IMR-90 (cell line): Measurements from ENCODE around the gene FEM1A. TPM values are rescaled to one million over a fixed set of nuclear protein-coding genes. Genes with fewer than 3 reads are reported as not detected.

ENCODE experiments used
- ATAC-seq: fragments of 200-7000 bp; cut with Tn5 transposase; 2 replicates; pipeline ENCODE4 v1.9.1; 2020; ENCODE audit warnings: low read depth, mild to moderate bottlenecking, moderate library complexity
- BruUV-seq: library from RNA; stranded (reverse); fragments of 400-500 nt; replicated peaks from 2 replicates; lab custom pipeline; 2021; lab: Mats Ljungman, UMichigan
- CTCF ChIA-PET: fragments of 300-600 bp; formaldehyde crosslinking; extraction: SDS; loops from one replicate; lab custom pipeline; 2021; ENCODE audit warnings: antibody characterized with exemption; lab: Yijun Ruan, JAX
- POLR2A ChIA-PET: fragments of 300-600 bp; sonication (Branson Sonifier 250); formaldehyde crosslinking; loops from one replicate; lab custom pipeline; 2022; ENCODE audit warnings: antibody characterized with exemption; ENCODE audit not compliant: unreplicated experiment; lab: Charles Lee
- DNase-seq: peaks from one replicate; pipeline ENCODE4 v3.0.0; 2013
- H2AFZ ChIP-seq: replicated peaks from 2 replicates; pipeline ENCODE3; 2013; ENCODE audit warnings: low read length, mild to moderate bottlenecking; ENCODE audit not compliant: poor library complexity
- H2AK5ac ChIP-seq: 2 replicates; pipeline ENCODE4 v1.6.1; 2013; ENCODE audit warnings: low read depth, low read length, inconsistent platforms
- H2AK9ac ChIP-seq: replicated peaks from 2 replicates; pipeline ENCODE3; 2013; ENCODE audit warnings: mild to moderate bottlenecking, low read depth, low read length, moderate library complexity; ENCODE audit not compliant: poor library complexity
- H2BK120ac ChIP-seq: 2 replicates; pipeline ENCODE4 v1.6.1; 2013; ENCODE audit warnings: low read depth, low read length, inconsistent platforms
- H2BK15ac ChIP-seq: 3 replicates; pipeline ENCODE4 v1.6.1; 2013; ENCODE audit warnings: low read depth, low read length, inconsistent platforms
- H2BK20ac ChIP-seq: 2 replicates; pipeline ENCODE4 v1.6.1; 2013; ENCODE audit warnings: low read depth, mild to moderate bottlenecking, inconsistent platforms, low read length, moderate library complexity
- H2BK5ac ChIP-seq: 2 replicates; pipeline ENCODE4 v1.6.1; 2013; ENCODE audit warnings: mild to moderate bottlenecking, low read depth, low read length, inconsistent platforms; ENCODE audit not compliant: poor library complexity, severe bottlenecking
- H3K14ac ChIP-seq: replicated peaks from 2 replicates; pipeline ENCODE4 v1.6.1; 2013; ENCODE audit warnings: low read depth, low read length, inconsistent platforms
- H3K18ac ChIP-seq: 2 replicates; pipeline ENCODE4 v1.6.1; 2013; ENCODE audit warnings: low read depth, low read length, control low read depth
- H3K23ac ChIP-seq: 2 replicates; pipeline ENCODE4 v1.6.1; 2013; ENCODE audit warnings: low read depth, low read length, inconsistent platforms
- H3K27ac ChIP-seq: 2 replicates; pipeline ENCODE4 v1.5.1; 2013; ENCODE audit warnings: mild to moderate bottlenecking, control low read depth, low read length; ENCODE audit not compliant: insufficient read depth
- H3K27me3 ChIP-seq: 2 replicates; pipeline ENCODE4 v1.6.1; 2013; ENCODE audit warnings: low read length; ENCODE audit not compliant: control insufficient read depth, insufficient read depth
- H3K36me3 ChIP-seq: 2 replicates; pipeline ENCODE4 v1.6.1; 2013; ENCODE audit warnings: low read length, mixed read lengths; ENCODE audit not compliant: control insufficient read depth, insufficient read depth
- H3K4ac ChIP-seq: 2 replicates; pipeline ENCODE4 v1.6.1; 2013; ENCODE audit warnings: low read depth, low read length, inconsistent platforms
- H3K4me1 ChIP-seq: 2 replicates; pipeline ENCODE4 v1.6.1; 2013; ENCODE audit warnings: low read length, mixed read lengths; ENCODE audit not compliant: control insufficient read depth, insufficient read depth
- H3K4me2 ChIP-seq: 2 replicates; pipeline ENCODE4 v1.6.1; 2013; ENCODE audit warnings: low read depth, mild to moderate bottlenecking, control low read depth, low read length, moderate library complexity
- H3K4me3 ChIP-seq: 2 replicates; pipeline ENCODE4 v1.5.1; 2013; ENCODE audit warnings: low read depth, mild to moderate bottlenecking, control low read depth, low read length, moderate library complexity; ENCODE audit not compliant: insufficient read depth
- H3K56ac ChIP-seq: 2 replicates; pipeline ENCODE4 v1.6.1; 2013; ENCODE audit warnings: low read length, inconsistent platforms; ENCODE audit not compliant: insufficient read depth; ENCODE audit errors: extremely low read depth
- H3K79me1 ChIP-seq, 2 experiments: 2 replicates each; pipeline ENCODE4 v1.6.1; 2013; ENCODE audit warnings: low read length in 2 of 2, inconsistent platforms in 1 of 2, low read depth in 1 of 2
- H3K9ac ChIP-seq: 2 replicates; pipeline ENCODE4 v1.6.1; 2013; ENCODE audit warnings: low read depth, low read length, control low read depth
- H3K9me1 ChIP-seq: 2 replicates; pipeline ENCODE4 v1.6.1; 2013; ENCODE audit warnings: low read length, inconsistent platforms; ENCODE audit not compliant: insufficient read depth
- H3K9me3 ChIP-seq: 2 replicates; pipeline ENCODE4 v1.6.1; 2013; ENCODE audit warnings: low read length; ENCODE audit not compliant: control insufficient read depth, insufficient read depth
- H4K20me1 ChIP-seq: 2 replicates; pipeline ENCODE4 v1.6.1; 2013; ENCODE audit warnings: low read length, inconsistent platforms; ENCODE audit not compliant: insufficient read depth
- H4K5ac ChIP-seq: 2 replicates; pipeline ENCODE4 v1.6.1; 2013; ENCODE audit warnings: mild to moderate bottlenecking, low read depth, low read length, control low read depth
- H4K8ac ChIP-seq, 2 experiments: 2 replicates each; pipeline ENCODE4 v1.6.1; 2013; ENCODE audit warnings: low read depth in 2 of 2, low read length in 2 of 2, control low read depth in 1 of 2, inconsistent platforms in 1 of 2
- H4K91ac ChIP-seq: 2 replicates; pipeline ENCODE4 v1.6.1; 2013; ENCODE audit warnings: low read depth, low read length, inconsistent platforms; ENCODE audit not compliant: insufficient read depth
- BHLHE40 ChIP-seq: fragments of 150-350 bp; IDR thresholded peaks from 2 replicates; pipeline ENCODE4 v1.6.1; 2016; ENCODE audit warnings: mild to moderate bottlenecking, low read depth, low read length
- CEBPB ChIP-seq: IDR thresholded peaks from 2 replicates; pipeline ENCODE4 v1.6.1; 2012; ENCODE audit warnings: low read depth, low read length, improper control_type of control experiment
- CHD1 ChIP-seq: IDR thresholded peaks from 2 replicates; pipeline ENCODE4 v1.6.1; 2012; ENCODE audit warnings: low read depth, low read length, improper control_type of control experiment
- CTCF ChIP-seq: conservative IDR thresholded peaks from 2 replicates; pipeline ENCODE4 v1.5.1; 2012; ENCODE audit warnings: mild to moderate bottlenecking, low read depth, low read length, improper control_type of control experiment
- ELK1 ChIP-seq: fragments of 150-350 bp; IDR thresholded peaks from 2 replicates; pipeline ENCODE4 v1.6.1; 2016; ENCODE audit warnings: low read depth, mild to moderate bottlenecking, low read length, moderate library complexity, borderline replicate concordance
- FOS ChIP-seq: fragments of 150-350 bp; IDR thresholded peaks from 2 replicates; pipeline ENCODE4 v1.6.1; 2016; ENCODE audit warnings: low read depth, low read length
- MAFK ChIP-seq: IDR thresholded peaks from 2 replicates; pipeline ENCODE4 v1.6.1; 2012; ENCODE audit warnings: low read depth, low read length, improper control_type of control experiment
- MAZ ChIP-seq: IDR thresholded peaks from 2 replicates; pipeline ENCODE4 v1.6.1; 2012; ENCODE audit warnings: low read depth, mild to moderate bottlenecking, low read length, improper control_type of control experiment, moderate library complexity, borderline replicate concordance
- MXI1 ChIP-seq: IDR thresholded peaks from 2 replicates; pipeline ENCODE4 v1.6.1; 2012; ENCODE audit warnings: low read depth, mild to moderate bottlenecking, low read length, moderate library complexity, borderline replicate concordance
- NFE2L2 ChIP-seq: fragments of 150-350 bp; IDR thresholded peaks from 2 replicates; pipeline ENCODE4 v1.6.1; 2016; ENCODE audit warnings: low read depth, mild to moderate bottlenecking, low read length
- POLR2A ChIP-seq: IDR thresholded peaks from 2 replicates; pipeline ENCODE4 v1.6.1; 2012; ENCODE audit warnings: mild to moderate bottlenecking, low read depth, low read length
- RAD21 ChIP-seq: IDR thresholded peaks from 2 replicates; pipeline ENCODE4 v1.6.1; 2012; ENCODE audit warnings: low read length, improper control_type of control experiment
- RCOR1 ChIP-seq: IDR thresholded peaks from 2 replicates; pipeline ENCODE4 v1.6.1; 2012; ENCODE audit warnings: mild to moderate bottlenecking, low read length, improper control_type of control experiment; ENCODE audit not compliant: insufficient replicate concordance
- RFX5 ChIP-seq: IDR thresholded peaks from 2 replicates; pipeline ENCODE4 v1.8.0; 2012; ENCODE audit warnings: low read depth, mild to moderate bottlenecking, low read length, moderate library complexity
- SMC3 ChIP-seq: fragments of 150-350 bp; IDR thresholded peaks from 2 replicates; pipeline ENCODE4 v1.6.1; 2016; ENCODE audit warnings: low read depth, mild to moderate bottlenecking, antibody characterized with exemption, low read length, moderate library complexity
- WGBS, 2 experiments: methylation state at CpG; one replicate each; pipeline versions ENCODE4 v1.1.5 to v1.1.7; 2013; ENCODE audit warnings: missing lambda C conversion rate in 2 of 2; ENCODE audit not compliant: insufficient read length in 1 of 2; ENCODE audit errors: extremely low coverage in 2 of 2; 5-methylcytosine and 5-hydroxymethylcytosine counted together
- dilution Hi-C: fragments of 300-500 bp; cut with HindIII; formaldehyde crosslinking; loops from one replicate; pipeline ENCODE4 v1.14.3; 2018; ENCODE audit warnings: low sequenced_read_pairs; ENCODE audit not compliant: unreplicated experiment
- in situ Hi-C: fragments of 300-500 bp; cut with MboI; formaldehyde crosslinking; loops from 3 replicates; pipeline ENCODE4 v1.14.3; 2019; ENCODE audit warnings: low sequenced_read_pairs, inconsistent platforms, mixed read lengths
- intact Hi-C: fragments of 100-400 bp; cut with micrococcal nuclease; formaldehyde crosslinking; loops from 2 replicates; pipeline ENCODE4 v1.10.0; 2022
- polyA plus RNA-seq, 3 experiments: library from polyadenylated mRNA; depleted of rRNA; stranded (reverse); fragments of >200 nt; gene quantifications; 2 replicates each; pipeline ENCODE4 v1.2.3, GENCODE V29; 2012; ENCODE audit warnings: low replicate concordance in 1 of 3
- total RNA-seq: library from RNA; depleted of rRNA; stranded (reverse); fragments of >200 nt; gene quantifications from 2 replicates; pipeline ENCODE4 v1.2.3, GENCODE V29; 2012

Gene FEM1A
- total and polyA plus RNA-seq, 2 of the 4 experiments (the other 2 are of a cell fraction), result 5.3 to 8.8 TPM

GRCh38 chr19:4768934-4769777 lies 22.4 kb upstream of the FEM1A start (continued):
- TF ChIP-seq MAZ, result no peak

- no peak overlapping the region for H2BK5ac ChIP-seq
These were observed 19.0 kb upstream of the FEM1A start for GRCh38 chr19:4772566-4772965.

More at GRCh38 chr19:4772566-4772965, 19.0 kb upstream of the FEM1A start:
- no peak overlapping the region for H3K14ac ChIP-seq
- dilution Hi-C loops, result no loop called here
- intact Hi-C loops, result no loop called here
- no peaks in the 10 kb centered on the region for H3K4me1 ChIP-seq
- H3K18ac ChIP-seq, result no peak overlapping the region
- no peaks in the 10 kb centered on the region for H3K36me3 ChIP-seq
- H3K4ac ChIP-seq, result no peak overlapping the region
- H2AK9ac ChIP-seq, result no peak overlapping the region
- no peak overlapping the region for H3K9ac ChIP-seq
- in situ Hi-C loops, result no loop called here
- ChIA-PET POLR2A (no interaction called here), CTCF (no interaction called here)
- BruUV-seq, result no TSS peak
- H4K20me1 ChIP-seq, result peaks cover 8% of the 10 kb centered on the region
- no peak overlapping the region for H3K27ac ChIP-seq
- H3K79me1 ChIP-seq, result no peaks in the 10 kb centered on the region
- H2BK15ac ChIP-seq, result no peak overlapping the region
- peaks cover 4% of the 10 kb centered on the region; the same call in 1 of the 2 replicates for H3K27me3 ChIP-seq
- no CpG with 5 or more reads among the region's 2 CpGs for WGBS, 2 experiments
- no peak overlapping the region for H2AFZ ChIP-seq
- H3K9me1 ChIP-seq, result no peaks in the 10 kb centered on the region
- H2BK120ac ChIP-seq, result no peak overlapping the region
- no peak overlapping the region for H2AK5ac ChIP-seq
- DNase-seq (no peak), ATAC-seq (no peak)
- no peak overlapping the region for H3K4me2 ChIP-seq
- TF ChIP-seq RAD21 (no peak), POLR2A (no peak), MXI1 (no peak), MAZ (no peak), BHLHE40 (no peak), CEBPB (no peak), ELK1 (no peak), NFE2L2 (no peak), CTCF (no peak), SMC3 (no peak), RFX5 (no peak), CHD1 (no peak), FOS (no peak), RCOR1 (no peak), MAFK (no peak)
- no peak overlapping the region for H3K23ac ChIP-seq
- no peak overlapping the region for H2BK20ac ChIP-seq
- no peak overlapping the region for H4K8ac ChIP-seq
- H3K9me3 ChIP-seq, result peaks cover 3% of the 10 kb centered on the region; the same call in 1 of the 2 replicates
- no peak overlapping the region for H4K5ac ChIP-seq
- H3K4me3 ChIP-seq, result no peak overlapping the region
- no peak overlapping the region for H3K56ac ChIP-seq
- no peak overlapping the region for H4K91ac ChIP-seq
